ENCODE data around the gene SUN1.
"Not testable (repeated sequence)": the region's sequence is repeated elsewhere in the genome, so short reads cannot be mapped to it uniquely, and the experiment has no call there.

SUN1 gene

GRCh38 chr7:903921-904755 is 71.9 kb downstream of the SUN1 start:
- FAIRE-seq (peak; percentile 93), DNase-seq (ENCODE audit: low spot score) (no peak)

DNA sequence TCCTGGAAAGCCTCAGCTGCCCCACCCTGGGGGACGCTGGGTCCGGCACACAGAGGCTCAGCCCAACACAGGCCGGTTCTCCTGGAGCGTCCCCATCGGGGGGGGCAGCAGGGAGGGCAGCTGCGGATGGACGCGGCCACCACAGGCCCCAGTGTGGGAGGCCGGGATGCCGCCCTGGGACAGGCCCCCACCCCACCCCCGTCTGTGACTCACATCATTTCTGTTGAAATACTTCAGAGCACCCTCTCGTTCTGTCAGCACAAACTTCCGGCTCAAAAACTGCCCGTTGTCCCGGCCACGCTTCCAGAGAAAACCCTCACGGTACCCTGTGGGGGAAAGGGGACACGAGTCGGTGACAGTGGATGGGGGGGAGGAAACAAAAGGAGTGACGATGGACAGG is 72.6 kb downstream of the SUN1 start:
- peak; percentile 77 for DNase-seq (ENCODE audit: low spot score)
- FAIRE-seq, result no peak

DNA sequence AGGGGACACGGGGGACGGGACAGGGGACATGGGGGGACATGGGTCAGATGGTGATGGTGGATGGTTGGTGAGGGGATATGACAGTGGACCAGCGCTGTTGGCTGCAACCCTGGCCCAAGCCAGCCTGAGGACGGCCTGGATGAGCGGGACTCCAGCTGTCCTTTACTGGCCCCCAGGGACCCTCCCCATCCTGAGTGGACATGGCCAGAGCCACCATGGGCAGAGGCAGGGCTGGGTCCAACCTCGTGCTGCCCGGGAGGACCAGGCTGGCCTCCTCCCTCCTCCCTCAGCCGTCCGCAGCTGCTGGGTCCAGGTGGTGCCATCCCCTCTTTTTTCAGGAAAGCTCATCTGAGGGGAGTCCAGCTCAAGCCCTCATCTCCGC is 74.5 kb downstream of the SUN1 start:
- FAIRE-seq (peak; percentile 82), DNase-seq (ENCODE audit: low spot score) (no peak)

DNA sequence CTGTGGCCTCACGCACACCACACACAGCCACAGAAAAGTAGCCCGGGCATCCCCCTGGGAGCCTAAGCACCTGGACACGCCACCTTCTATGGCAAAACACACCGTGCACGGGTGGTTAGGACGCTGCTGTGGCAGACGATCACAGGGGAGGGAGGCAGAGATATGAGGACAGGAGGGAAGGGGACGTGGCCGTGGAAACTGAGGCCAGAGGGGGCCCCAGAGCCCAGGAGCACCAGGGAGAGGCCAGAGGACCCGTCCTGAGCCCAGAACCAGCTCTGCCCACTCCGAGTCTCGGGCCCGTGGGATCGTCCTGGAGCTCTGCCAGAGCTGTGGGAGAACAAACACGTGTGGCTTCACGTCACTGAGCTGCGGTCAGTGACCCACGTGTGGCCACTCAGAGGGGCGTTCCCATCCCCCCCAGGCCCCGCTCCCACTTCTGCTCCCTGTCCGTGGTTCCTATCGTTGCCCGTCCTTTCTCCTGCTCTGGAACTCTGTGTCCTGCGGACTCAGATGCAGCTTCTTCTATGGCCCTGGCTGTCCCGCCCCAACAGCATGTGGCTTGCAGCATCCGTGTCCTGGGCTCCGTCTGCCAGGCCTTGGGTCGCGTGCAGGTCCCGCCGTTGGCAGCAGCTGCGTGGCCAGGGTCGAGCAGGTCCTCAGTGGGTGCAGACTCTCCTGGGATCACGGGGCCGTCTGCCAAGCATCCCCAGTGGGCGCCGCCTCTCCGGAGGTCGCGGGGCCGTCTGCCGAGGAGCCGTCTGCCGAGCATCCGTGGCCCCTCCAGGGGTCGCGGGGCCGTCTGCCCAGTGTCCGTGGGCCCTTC is 75.1 kb downstream of the SUN1 start:
- FAIRE-seq (no peak), DNase-seq (ENCODE audit: low spot score) (no peak)

DNA sequence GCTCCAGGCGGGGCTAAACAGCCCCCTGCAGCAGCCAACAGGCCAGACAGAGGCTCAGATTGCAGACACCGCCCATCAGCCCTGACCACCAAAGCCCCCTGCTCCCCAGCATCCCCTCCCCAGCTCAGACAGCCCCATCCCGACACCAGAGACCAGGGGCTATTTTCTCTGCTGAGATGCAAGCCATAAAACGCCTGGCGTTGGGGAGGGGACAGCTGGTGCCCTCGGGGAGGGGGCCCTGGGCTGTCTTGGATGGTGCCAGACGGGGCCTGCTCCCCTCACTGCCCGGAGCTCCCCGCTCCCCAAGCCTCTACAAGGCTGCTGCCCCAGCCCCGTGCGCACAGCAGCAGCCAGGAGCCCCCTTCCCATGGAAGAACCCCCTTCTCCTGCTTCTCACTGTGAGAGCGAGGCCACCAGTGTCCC is 75.9 kb downstream of the SUN1 start:
- DNase-seq (ENCODE audit: low spot score) (no peak), FAIRE-seq (no peak)

- not testable (repeated sequence) for DNase-seq (ENCODE audit: low spot score); FAIRE-seq
Observed at GRCh38 chr7:908591-909357, 76.5 kb downstream of the SUN1 start.

DNA sequence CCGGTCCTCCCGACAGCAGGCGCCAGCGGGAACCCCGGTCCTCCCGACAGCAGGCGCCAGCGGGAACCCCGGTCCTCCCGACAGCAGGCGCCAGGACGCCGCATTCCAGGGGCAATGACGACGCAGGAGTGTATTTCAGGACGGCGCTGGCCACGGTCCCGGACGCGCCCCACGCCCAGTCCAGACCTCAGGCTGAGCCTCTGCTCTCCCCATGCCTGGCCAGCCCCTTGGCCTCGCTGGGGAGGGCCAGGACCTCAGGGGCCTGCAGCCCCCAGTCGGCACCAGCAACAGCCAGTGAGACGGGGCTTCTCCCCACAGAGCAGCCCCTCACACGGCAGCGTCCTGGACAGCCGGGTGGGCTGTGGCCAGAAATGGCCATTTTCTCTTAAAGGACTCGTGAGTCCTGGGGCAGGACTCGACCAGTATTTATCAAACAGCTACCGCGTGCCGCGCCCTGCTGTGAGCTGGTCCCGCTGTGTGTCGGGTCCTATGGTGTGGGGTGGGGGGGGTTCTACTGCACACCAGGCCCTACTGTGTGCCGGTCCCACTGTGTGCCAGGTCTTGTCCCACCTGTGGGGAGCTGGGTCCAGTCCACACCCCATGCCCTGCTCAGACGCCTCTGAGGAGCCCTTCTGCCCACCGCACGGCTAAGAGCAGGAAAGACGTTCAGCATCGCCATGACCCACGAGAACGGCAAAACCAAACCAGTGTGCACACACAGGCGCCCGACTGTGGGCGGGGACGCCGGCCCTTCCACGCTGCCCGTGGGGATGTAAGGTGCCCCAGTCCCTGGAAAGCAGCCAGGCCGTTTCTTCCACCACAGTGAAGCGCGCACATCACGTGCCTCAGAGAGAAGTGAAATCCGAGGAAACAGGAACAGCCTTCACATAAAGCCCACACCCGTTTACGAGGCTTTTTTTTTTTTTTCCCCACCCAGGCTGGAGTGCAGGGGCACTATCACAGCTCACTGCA is 77.4 kb downstream of the SUN1 start:
- no peak for DNase-seq (ENCODE audit: low spot score)
- FAIRE-seq, result peak; percentile 35

DNA sequence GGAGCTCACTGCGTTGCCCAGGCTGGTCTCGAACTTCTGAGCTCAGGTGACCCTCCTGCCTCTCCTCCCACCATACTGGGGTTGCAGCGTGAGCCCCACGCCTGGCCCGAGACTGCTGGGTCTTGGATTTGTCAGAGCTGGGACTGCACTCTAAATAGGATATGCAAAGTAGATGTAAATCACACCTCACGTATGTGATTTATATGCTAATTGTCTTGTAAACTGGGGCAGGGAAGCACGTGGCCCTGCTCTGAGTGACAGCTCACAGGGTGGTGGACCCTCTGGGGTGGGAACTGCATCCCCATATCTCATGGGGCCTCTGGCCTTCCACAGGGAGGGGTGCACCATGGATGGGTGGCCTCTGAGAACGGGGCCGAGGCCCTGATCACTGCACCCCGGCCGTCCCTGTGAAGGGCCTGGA is 78.2 kb downstream of the SUN1 start:
- no peak for DNase-seq (ENCODE audit: low spot score)
- no peak for FAIRE-seq

GRCh38 chr7:910931-911431 is 78.7 kb downstream of the SUN1 start:
- no peak for FAIRE-seq

GRCh38 chr7:911791-912480 is 79.7 kb downstream of the SUN1 start:
- DNase-seq (ENCODE audit: low spot score), result no peak
- FAIRE-seq, result no peak

More at GRCh38 chr7:910931-911431, 78.7 kb downstream of the SUN1 start:
- no peak for DNase-seq (ENCODE audit: low spot score)

- DNase-seq (ENCODE audit: low spot score), result no peak
- FAIRE-seq, result no peak
Observed at GRCh38 chr7:913736-914520, 81.7 kb downstream of the SUN1 start.

GRCh38 chr7:914521-915194 is 82.4 kb downstream of the SUN1 start:
- no peak for FAIRE-seq
- DNase-seq (ENCODE audit: low spot score), result no peak

DNA sequence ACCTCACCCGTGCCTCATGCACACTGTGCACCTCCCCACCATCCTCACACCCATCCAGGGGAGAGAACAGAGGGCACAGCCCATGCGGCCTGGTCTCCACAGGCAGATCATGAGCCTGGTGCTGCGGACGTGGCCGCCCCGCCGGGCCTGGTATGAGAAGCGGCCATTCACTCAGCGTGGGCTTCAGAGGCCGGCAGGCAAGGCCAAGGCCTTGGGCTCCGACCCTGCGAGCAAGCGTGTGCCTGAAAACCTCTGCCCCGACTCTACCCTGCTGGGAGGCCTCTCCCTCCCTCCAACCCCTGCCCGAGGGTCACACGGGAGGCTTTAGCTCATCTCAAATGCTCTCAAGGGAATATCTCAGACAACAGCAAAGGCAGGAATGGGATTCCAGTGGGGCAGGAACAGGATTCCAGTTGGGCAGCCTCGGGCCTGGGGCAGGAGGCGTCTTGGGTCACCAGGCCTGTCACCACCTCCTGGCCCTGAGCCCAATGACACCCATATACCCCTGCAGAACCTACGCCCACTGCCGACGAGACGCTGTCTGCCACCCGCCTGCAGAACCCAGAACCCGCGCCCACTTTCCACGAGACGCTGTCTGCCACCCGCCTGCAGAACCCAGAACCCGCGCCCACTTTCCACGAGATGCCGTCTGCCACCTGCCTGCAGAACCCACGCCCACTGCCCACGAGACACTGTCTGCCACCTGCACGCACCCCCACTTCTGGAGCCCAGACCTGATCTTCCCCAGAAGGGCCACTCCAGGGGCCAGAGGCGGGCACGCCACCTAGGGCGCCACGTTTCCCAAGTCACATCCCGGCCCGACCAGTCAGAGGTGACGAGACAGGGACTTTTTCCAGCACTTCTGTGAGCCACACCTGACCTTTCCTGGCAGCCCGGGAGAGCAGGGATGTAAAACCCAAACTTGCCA is 83.3 kb downstream of the SUN1 start:
- FAIRE-seq (no peak), DNase-seq (ENCODE audit: low spot score) (no peak)

DNA sequence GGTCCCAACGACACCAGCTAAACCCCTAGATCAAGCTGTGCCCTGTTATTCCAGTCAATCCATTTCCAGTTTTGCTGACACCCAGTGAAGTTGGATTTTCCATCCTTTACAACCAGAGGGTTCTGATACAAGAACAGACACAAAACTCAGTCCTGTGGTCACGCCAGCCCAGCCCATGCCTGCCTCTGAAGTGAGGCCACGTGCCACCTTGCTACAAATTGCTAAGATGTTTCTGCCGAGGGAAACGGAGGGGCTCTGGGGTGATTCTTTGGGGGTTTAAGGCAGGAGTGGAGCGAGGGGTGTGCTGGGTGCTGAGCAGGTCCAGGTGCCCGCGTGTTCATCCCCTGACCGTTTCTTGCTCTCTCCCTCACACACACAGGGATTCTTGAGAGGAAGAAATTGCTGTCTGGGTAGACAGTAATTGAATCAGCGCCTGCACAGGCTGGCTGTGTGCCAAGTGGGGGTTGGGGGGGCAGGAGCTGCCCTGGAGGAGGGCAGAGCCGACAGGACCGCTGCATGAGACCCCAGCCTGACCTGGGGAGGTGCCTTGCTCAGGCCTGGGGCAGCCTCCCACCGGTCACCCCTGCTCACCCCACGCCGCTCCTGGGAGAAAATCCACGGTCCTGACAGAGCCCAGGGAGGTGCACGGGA is 84.1 kb downstream of the SUN1 start:
- peak; percentile 64 for DNase-seq (ENCODE audit: low spot score)
- peak; percentile 76 for FAIRE-seq

- FAIRE-seq (no peak), DNase-seq (ENCODE audit: low spot score) (no peak)
Observed at GRCh38 chr7:917255-918117, 85.2 kb downstream of the SUN1 start.

DNA sequence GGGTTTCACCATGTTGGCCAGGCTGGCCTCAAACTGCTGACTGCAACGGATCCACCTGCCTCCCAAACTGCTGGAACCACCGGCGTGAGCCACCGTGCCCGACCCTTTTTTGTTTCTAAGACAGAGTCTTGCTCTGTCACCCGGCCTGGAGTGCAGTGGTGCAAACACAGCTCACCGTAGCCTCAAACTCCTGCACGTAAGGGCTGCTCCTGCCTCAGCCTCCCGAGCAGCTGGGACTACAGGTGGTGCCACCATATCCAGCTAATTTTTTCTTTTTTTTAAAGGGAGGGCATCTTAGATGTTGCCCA is 85.8 kb downstream of the SUN1 start:
- no peak for FAIRE-seq
- no peak for DNase-seq (ENCODE audit: low spot score)

Data from urothelium cell line (cell line).